ENCODE results near the gene TEX19.

Gene TEX19

GRCh38 chr17:82358465-82359350 is at the start of gene TEX19:
TEX19 (plus strand) TSS chr17:82359247; CDS start chr17:82362151, 2,904 bp downstream.
- peaks cover 8% of the 10 kb centered on the region for H3K4me1 Mint-ChIP-seq
- no peaks in the 10 kb centered on the region for H3K9me3 Mint-ChIP-seq
- CTCF ChIA-PET: interaction anchor here (1.0 to 2.4 kb wide), 4 partner anchors 8 to 90 kb away, joined by 3 to 10 read pairs (median 4); no protein-coding TSS in a partner anchor
- no peak within 1 kb of the TSS for H3K27ac Mint-ChIP-seq
- no peak within 1 kb of the TSS for H3K4me3 Mint-ChIP-seq
- no peak for DNase-seq
- H3K36me3 Mint-ChIP-seq: no peaks in the 10 kb centered on the region
- peaks cover 78% of the 10 kb centered on the region for H3K27me3 Mint-ChIP-seq

GRCh38 chr17:82309656-82310570 is 49.1 kb upstream of the TEX19 start:
- no peak overlapping the region for H3K4me3 Mint-ChIP-seq
- H3K36me3 Mint-ChIP-seq: peaks cover 8% of the 10 kb centered on the region

GRCh38 chr17:82310877-82311276 is 48.2 kb upstream of the TEX19 start:
- H3K27me3 Mint-ChIP-seq: peaks cover 26% of the 10 kb centered on the region
- CTCF ChIA-PET: interaction anchor here (1.0 to 1.6 kb wide), 3 partner anchors 9 to 11 kb away, joined by 3 to 6 read pairs (median 3); no protein-coding TSS in a partner anchor
- H3K36me3 Mint-ChIP-seq: peaks cover 14% of the 10 kb centered on the region
- no peak for DNase-seq
- no peak overlapping the region for H3K4me3 Mint-ChIP-seq
- H3K9me3 Mint-ChIP-seq: no peaks in the 10 kb centered on the region
- peaks cover 25% of the 10 kb centered on the region for H3K4me1 Mint-ChIP-seq
- H3K27ac Mint-ChIP-seq: no peak overlapping the region

More at GRCh38 chr17:82309656-82310570, 49.1 kb upstream of the TEX19 start:
- CTCF ChIA-PET: interaction anchor here (1.0 kb wide), 1 partner anchor 10 kb away, joined by 3 read pairs; no protein-coding TSS in a partner anchor
- Mint-ChIP-seq H3K27ac (peak overlapping the region; percentile 53), H3K9me3 (no peaks in the 10 kb centered on the region), H3K4me1 (peaks cover 26% of the 10 kb centered on the region), H3K27me3 (peaks cover 26% of the 10 kb centered on the region)
- DNase-seq: no peak

GRCh38 chr17:82311971-82312370 is 47.1 kb upstream of the TEX19 start:
- DNase-seq: no peak
- Mint-ChIP-seq H3K36me3 (peaks cover 15% of the 10 kb centered on the region), H3K4me1 (peaks cover 17% of the 10 kb centered on the region), H3K27me3 (peaks cover 24% of the 10 kb centered on the region), H3K9me3 (no peaks in the 10 kb centered on the region), H3K27ac (no peak overlapping the region), H3K4me3 (no peak overlapping the region)
- CTCF ChIA-PET: interaction anchor here (1.1 to 1.6 kb wide), 2 partner anchors 9 to 10 kb away, joined by 3 to 6 read pairs; no protein-coding TSS in a partner anchor

GRCh38 chr17:82313195-82314011 is 45.6 kb upstream of the TEX19 start:
- Mint-ChIP-seq H3K27me3 (peaks cover 21% of the 10 kb centered on the region), H3K9me3 (no peaks in the 10 kb centered on the region), H3K27ac (no peak overlapping the region), H3K36me3 (peaks cover 17% of the 10 kb centered on the region), H3K4me1 (peaks cover 14% of the 10 kb centered on the region), H3K4me3 (peak overlapping the region; percentile 7)
- CTCF ChIA-PET: interaction anchor here (1.2 kb wide), 1 partner anchor 13 kb away, joined by 3 read pairs; no protein-coding TSS in a partner anchor
- DNase-seq: no peak

GRCh38 chr17:82314012-82314726 is 44.9 kb upstream of the TEX19 start:
- CTCF ChIA-PET: interaction anchor here (1.2 kb wide), 1 partner anchor 14 kb away, joined by 3 read pairs; no protein-coding TSS in a partner anchor
- Mint-ChIP-seq H3K27ac (no peak overlapping the region), H3K4me1 (peaks cover 14% of the 10 kb centered on the region), H3K27me3 (peaks cover 13% of the 10 kb centered on the region), H3K4me3 (peak overlapping the region; percentile 7), H3K36me3 (peaks cover 17% of the 10 kb centered on the region), H3K9me3 (no peaks in the 10 kb centered on the region)
- no peak for DNase-seq

GRCh38 chr17:82314727-82315605 is 44.1 kb upstream of the TEX19 start:
- CTCF ChIA-PET: no interaction called here
- no peak for DNase-seq
- Mint-ChIP-seq H3K27me3 (peaks cover 6% of the 10 kb centered on the region), H3K9me3 (no peaks in the 10 kb centered on the region), H3K4me3 (no peak overlapping the region), H3K4me1 (peaks cover 14% of the 10 kb centered on the region), H3K27ac (peak overlapping the region; percentile 67), H3K36me3 (peaks cover 17% of the 10 kb centered on the region)

- H3K4me1 Mint-ChIP-seq: peaks cover 17% of the 10 kb centered on the region
- H3K9me3 Mint-ChIP-seq: no peaks in the 10 kb centered on the region
- H3K27ac Mint-ChIP-seq: peak overlapping the region; percentile 63
- CTCF ChIA-PET: interaction anchor here (1.8 to 2.7 kb wide), 2 partner anchors 12 to 18 kb away, joined by 9 to 58 read pairs; no protein-coding TSS in a partner anchor
- peaks cover 17% of the 10 kb centered on the region for H3K36me3 Mint-ChIP-seq
- DNase-seq: peak; percentile 76
- H3K4me3 Mint-ChIP-seq: no peak overlapping the region
- no peaks in the 10 kb centered on the region for H3K27me3 Mint-ChIP-seq
These were observed 43.2 kb upstream of the TEX19 start for GRCh38 chr17:82315703-82316358.

GRCh38 chr17:82316651-82317393 is 42.2 kb upstream of the TEX19 start:
- H3K36me3 Mint-ChIP-seq: peaks cover 17% of the 10 kb centered on the region
- H3K27me3 Mint-ChIP-seq: no peaks in the 10 kb centered on the region
- H3K9me3 Mint-ChIP-seq: no peaks in the 10 kb centered on the region
- peak; percentile 59 for DNase-seq
- CTCF ChIA-PET: interaction anchor here (0.6 to 2.7 kb wide), 8 partner anchors 13 to 190 kb away, joined by 3 to 58 read pairs (median 4); no protein-coding TSS in a partner anchor
- H3K27ac Mint-ChIP-seq: peak overlapping the region; percentile 63
- peaks cover 20% of the 10 kb centered on the region for H3K4me1 Mint-ChIP-seq
- no peak overlapping the region for H3K4me3 Mint-ChIP-seq

GRCh38 chr17:82317394-82318168 is 41.5 kb upstream of the TEX19 start, which contains the start of gene CD7:
CD7 (minus strand) TSS chr17:82317608; CDS start chr17:82317495, 113 bp downstream.
- peaks cover 23% of the 10 kb centered on the region for H3K4me1 Mint-ChIP-seq
- DNase-seq: peak; percentile 83
- peak within 1 kb of the TSS; percentile 63 for H3K27ac Mint-ChIP-seq
- peaks cover 17% of the 10 kb centered on the region for H3K36me3 Mint-ChIP-seq
- CTCF ChIA-PET: interaction anchor here (0.6 to 2.7 kb wide), 8 partner anchors 14 to 191 kb away, joined by 3 to 58 read pairs (median 4); no protein-coding TSS in a partner anchor
- no peak within 1 kb of the TSS for H3K4me3 Mint-ChIP-seq
- no peaks in the 10 kb centered on the region for H3K9me3 Mint-ChIP-seq
- H3K27me3 Mint-ChIP-seq: peaks cover 3% of the 10 kb centered on the region
